Tracheal epithelial cell (primary cell): Measurements from ENCODE around the gene OR52M1. TPM values are rescaled to one million over a fixed set of nuclear protein-coding genes. Genes with fewer than 3 reads are reported as not detected.

Source experiments
- total RNA-seq: library from RNA; depleted of rRNA; stranded (reverse); fragments of >200 nt; gene quantifications from 2 replicates; pipeline ENCODE4 v1.2.1, GENCODE V29; 2014

Gene OR52M1
- not detected in 2 replicates for total RNA-seq

DNA sequence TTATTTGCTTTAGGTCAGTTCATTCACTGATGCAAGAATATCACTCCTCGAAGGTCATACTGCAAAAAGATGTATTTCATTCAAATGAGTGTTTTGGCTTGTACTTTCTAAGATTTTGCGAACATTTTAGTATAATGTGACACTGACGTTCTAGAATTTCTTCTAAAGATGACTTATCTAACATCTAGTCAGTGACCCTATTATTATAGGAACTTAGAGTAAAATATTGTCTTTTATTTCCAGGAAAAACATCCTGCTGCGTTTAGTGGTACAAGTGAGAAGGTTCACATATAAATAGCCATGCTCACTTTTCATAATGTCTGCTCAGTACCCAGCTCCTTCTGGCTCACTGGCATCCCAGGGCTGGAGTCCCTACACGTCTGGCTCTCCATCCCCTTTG is at the start of gene OR52M1:
Gene OR52M1 (plus strand): TSS at position 301 of the 400 bp plus-strand sequence. CDS start 0 bp downstream, at position 301.

GRCh38 chr11:4581443-4581842 is 36.5 kb downstream of the OR52M1 start, which contains the start of gene OR52I2:
Gene OR52I2 (plus strand): TSS chr11:4581743.

DNA sequence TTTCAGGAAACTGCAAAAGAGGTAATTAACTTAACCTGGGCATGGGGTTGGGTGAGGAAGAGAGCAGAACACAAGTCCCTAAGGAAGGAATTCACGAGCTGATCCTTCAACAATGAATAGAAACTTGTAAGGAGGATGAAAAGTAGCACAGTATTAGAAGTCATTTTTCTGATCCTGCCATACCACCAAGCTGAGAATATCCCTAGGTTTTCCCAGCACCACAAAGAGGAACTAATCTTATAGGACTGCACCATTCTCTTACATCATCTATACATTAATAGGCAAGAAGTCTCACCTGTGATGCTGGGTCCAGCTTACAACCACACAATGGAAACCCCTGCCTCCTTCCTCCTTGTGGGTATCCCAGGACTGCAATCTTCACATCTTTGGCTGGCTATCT is 48.7 kb downstream of the OR52M1 start, which contains the start of gene OR52I1:
Gene OR52I1 (plus strand): TSS at position 301 of the 400 bp plus-strand sequence. CDS start 0 bp downstream, at position 301.

Other genes starting within 250 kb of the OR52M1 start
- not detected in 2 replicates for gene OR52B4, start 176.8 kb upstream of the OR52M1 start, total RNA-seq
- 6.8 and 21.4 TPM in 2 replicates for gene TRIM21, start 151.5 kb upstream of the OR52M1 start, total RNA-seq
- not detected in 2 replicates for gene OR52K2, start 95.9 kb upstream of the OR52M1 start, total RNA-seq
- not detected in 2 replicates for gene OR52K1, start 62.5 kb upstream of the OR52M1 start, total RNA-seq
- gene OR52I2, start 36.6 kb downstream of the OR52M1 start, total RNA-seq: under 0.01 TPM in 1 of 2 replicates, not detected in the other
- not detected in 2 replicates for gene OR52I1, start 48.8 kb downstream of the OR52M1 start, total RNA-seq
- 5.8 and 7.2 TPM in 2 replicates for gene TRIM68, start 63.0 kb downstream of the OR52M1 start, total RNA-seq
- gene OR51D1, start 92.3 kb downstream of the OR52M1 start, total RNA-seq: not detected in 2 replicates
- not detected in 2 replicates for gene OR51E1, start 98.8 kb downstream of the OR52M1 start, total RNA-seq
- gene OR51E2, start 152.7 kb downstream of the OR52M1 start, total RNA-seq: under 0.01 TPM in 1 of 2 replicates, not detected in the other
- not detected in 2 replicates for gene MMP26, start 159.6 kb downstream of the OR52M1 start, total RNA-seq
- gene OR51F1, start 224.7 kb downstream of the OR52M1 start, total RNA-seq: not detected in 2 replicates